Subcutaneous abdominal adipose tissue (tissue), 5 donors: ENCODE data around the gene PPIG.
"Not testable (repeated sequence)": the region's sequence is repeated elsewhere in the genome, so short reads cannot be mapped to it uniquely, and the experiment has no call there.

ENCODE experiments used
- H3K27ac ChIP-seq: one replicate; pipeline ENCODE4 v1.7.0; 2013; ENCODE audit warnings: low read depth, mild to moderate bottlenecking, inconsistent platforms, low read length, moderate library complexity
- H3K27me3 ChIP-seq, 5 donors: one replicate each; pipeline ENCODE4 v1.7.0; 2013; ENCODE audit warnings: low read length in 5 of 5, inconsistent platforms in 1 of 5; ENCODE audit not compliant: control insufficient read depth in 5 of 5, insufficient read depth in 4 of 5
- H3K36me3 ChIP-seq, 5 donors: one replicate each; pipeline ENCODE4 v1.7.0; 2013; ENCODE audit warnings: low read length in 5 of 5; ENCODE audit not compliant: control insufficient read depth in 5 of 5, insufficient read depth in 5 of 5
- H3K4me1 ChIP-seq, 5 donors: one replicate each; pipeline ENCODE4 v1.7.0; 2013; ENCODE audit warnings: low read length in 5 of 5, mild to moderate bottlenecking in 3 of 5, moderate library complexity in 1 of 5; ENCODE audit not compliant: control insufficient read depth in 5 of 5, insufficient read depth in 5 of 5
- H3K4me3 ChIP-seq, 5 donors: one replicate each; pipeline ENCODE4 v1.7.0; 2013; ENCODE audit warnings: low read length in 5 of 5, low read depth in 1 of 5
- H3K9ac ChIP-seq, 5 donors: one replicate each; pipeline ENCODE4 v1.7.0; 2013; ENCODE audit warnings: low read length in 5 of 5, mild to moderate bottlenecking in 4 of 5, moderate library complexity in 3 of 5
- H3K9me3 ChIP-seq, 5 donors: one replicate each; pipeline ENCODE4 v1.7.0; 2013; ENCODE audit warnings: low read length in 5 of 5; ENCODE audit not compliant: control insufficient read depth in 5 of 5
- donor health status: healthy.
- donor health status: healthy.
- donor health status: healthy.
- donor health status: healthy.
- donor health status: healthy.

The PPIG gene

DNA sequence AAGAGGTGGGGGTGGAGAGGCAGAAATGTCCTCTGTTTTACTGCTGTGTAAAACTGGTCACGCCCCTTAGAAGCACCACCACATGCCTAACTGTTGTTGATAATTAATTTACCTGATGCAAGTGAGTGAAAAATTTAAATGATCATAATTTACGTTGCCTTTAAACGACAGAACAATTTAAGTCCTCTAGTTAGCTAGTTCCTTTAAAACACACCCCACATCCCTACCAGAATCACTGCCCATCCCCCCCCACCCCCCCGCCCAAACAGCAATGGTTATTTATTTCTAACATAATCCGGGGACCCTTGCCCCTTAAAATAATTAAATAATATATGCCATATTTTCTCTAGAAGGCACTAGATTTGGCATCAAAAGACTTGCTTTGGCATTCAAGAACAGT lies 633 bp upstream of the PPIG start:
- Histone ChIP-seq H3K4me3 (peak overlapping the region in 3 of 5 donors; percentile 76 to 98 (median 97)), H3K36me3 (no peaks in the 10 kb centered on the region), H3K27me3 (no peaks in the 10 kb centered on the region), H3K9ac (no peak overlapping the region), H3K27ac (peak overlapping the region; percentile 96), H3K4me1 (peaks cover 0 to 20% (median 16%) of the 10 kb centered on the region in 5 donors), H3K9me3 (peaks cover 0 to 4% (median 0%) of the 10 kb centered on the region in 5 donors)

DNA sequence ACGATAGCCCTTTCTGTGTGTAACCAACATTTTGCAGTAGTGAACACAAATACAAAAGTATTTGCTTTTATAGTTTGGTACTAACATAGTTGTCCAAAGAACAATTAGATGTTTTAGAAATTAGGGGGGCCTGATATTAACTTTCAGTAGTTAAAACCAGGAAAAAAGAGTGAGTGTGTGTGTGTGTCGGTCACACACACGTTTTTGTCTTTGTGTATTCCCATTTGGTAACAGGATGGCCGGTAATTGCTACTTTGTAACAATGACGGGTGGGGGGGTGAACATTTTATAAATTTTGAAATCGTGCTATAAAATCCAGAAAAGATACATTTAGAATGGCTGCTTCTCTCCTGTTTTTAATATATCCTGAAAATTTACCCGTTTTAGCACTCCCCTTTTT lies 1.5 kb downstream of the PPIG start:
- no peaks in the 10 kb centered on the region for H3K27me3 ChIP-seq
- peak overlapping the region; percentile 96 for H3K27ac ChIP-seq
- peaks cover 0 to 22% (median 16%) of the 10 kb centered on the region in 5 donors for H3K4me1 ChIP-seq
- peak overlapping the region in 4 of 5 donors; percentile 62 to 100 (median 98) for H3K9ac ChIP-seq
- no peaks in the 10 kb centered on the region for H3K36me3 ChIP-seq
- peak overlapping the region; percentile 76 to 99 (median 98) for H3K4me3 ChIP-seq
- peaks cover 0 to 4% (median 0%) of the 10 kb centered on the region in 5 donors for H3K9me3 ChIP-seq

DNA sequence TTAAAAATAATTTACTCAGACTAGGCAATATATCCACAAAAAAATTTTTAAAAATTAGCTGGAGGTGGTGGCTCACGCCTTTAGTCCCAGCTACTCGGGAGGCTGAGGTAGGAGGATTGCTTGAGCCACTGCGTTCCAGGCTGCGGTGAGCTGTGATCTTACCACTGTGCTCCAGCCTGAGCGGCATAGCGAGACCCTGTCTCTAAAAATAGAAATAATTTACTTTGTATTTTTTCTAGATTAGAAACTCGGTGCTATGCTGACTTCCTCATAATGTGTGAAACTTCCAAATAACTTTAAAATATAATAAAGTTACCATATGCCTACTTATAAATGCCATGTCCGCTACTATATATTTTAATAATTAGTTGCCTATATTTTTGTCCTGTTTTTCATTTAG lies 6.7 kb downstream of the PPIG start:
- no peaks in the 10 kb centered on the region for H3K9me3 ChIP-seq
- no peaks in the 10 kb centered on the region for H3K36me3 ChIP-seq
- no peaks in the 10 kb centered on the region for H3K27me3 ChIP-seq
- H3K4me3 ChIP-seq, result no peak overlapping the region
- peaks cover 0 to 17% (median 10%) of the 10 kb centered on the region in 5 donors for H3K4me1 ChIP-seq
- H3K27ac ChIP-seq, result no peak overlapping the region
- H3K9ac ChIP-seq, result no peak overlapping the region

DNA sequence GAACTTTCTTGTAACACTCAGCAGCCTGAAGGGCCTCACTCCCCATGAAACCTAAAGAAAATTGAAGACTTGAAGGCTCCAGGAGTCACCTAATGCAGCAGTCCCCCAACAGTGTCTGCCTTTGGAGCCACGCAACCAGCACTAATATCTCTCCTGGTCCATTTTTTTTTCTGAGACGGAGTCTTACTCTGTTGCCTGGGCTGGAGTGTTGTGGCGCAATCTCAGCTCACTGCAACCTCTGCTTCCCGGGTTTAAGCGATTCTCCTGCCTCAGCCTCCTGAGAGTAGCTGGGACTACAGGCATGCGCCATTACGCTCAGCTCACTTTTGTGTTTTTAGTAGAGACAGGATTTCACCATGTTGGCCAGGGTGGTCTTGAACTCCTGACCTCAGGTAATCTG lies 12.4 kb downstream of the PPIG start:
- H3K9ac ChIP-seq, H3K36me3 ChIP-seq, H3K4me3 ChIP-seq, H3K27ac ChIP-seq, H3K9me3 ChIP-seq, H3K27me3 ChIP-seq: not testable (repeated sequence)
- peaks cover 0 to 12% (median 6%) of the 10 kb centered on the region in 5 donors for H3K4me1 ChIP-seq

DNA sequence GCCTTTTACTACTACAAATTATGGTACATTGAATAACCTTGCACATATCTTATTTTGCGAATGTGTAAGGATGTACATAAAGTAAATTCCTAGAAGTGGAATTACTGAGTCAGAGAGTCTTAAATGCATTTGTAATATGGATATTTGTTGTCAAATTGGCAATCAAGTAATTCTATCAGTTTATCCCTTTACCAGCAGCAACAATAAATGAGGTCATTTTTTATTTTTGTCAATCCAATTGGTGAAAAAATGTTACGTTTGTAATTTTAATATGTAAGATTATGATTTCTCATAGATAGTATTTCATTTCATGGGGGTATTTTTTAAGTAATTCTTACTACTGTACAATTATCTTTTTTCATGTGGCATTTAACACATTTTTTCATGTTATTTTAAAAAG lies 14.8 kb downstream of the PPIG start:
- Histone ChIP-seq H3K9ac (no peak overlapping the region), H3K9me3 (no peaks in the 10 kb centered on the region), H3K27me3 (no peaks in the 10 kb centered on the region), H3K27ac (no peak overlapping the region), H3K4me1 (peaks cover 0 to 12% (median 6%) of the 10 kb centered on the region in 5 donors), H3K36me3 (peaks cover 0 to under 1% (median 0%) of the 10 kb centered on the region in 5 donors), H3K4me3 (no peak overlapping the region)

DNA sequence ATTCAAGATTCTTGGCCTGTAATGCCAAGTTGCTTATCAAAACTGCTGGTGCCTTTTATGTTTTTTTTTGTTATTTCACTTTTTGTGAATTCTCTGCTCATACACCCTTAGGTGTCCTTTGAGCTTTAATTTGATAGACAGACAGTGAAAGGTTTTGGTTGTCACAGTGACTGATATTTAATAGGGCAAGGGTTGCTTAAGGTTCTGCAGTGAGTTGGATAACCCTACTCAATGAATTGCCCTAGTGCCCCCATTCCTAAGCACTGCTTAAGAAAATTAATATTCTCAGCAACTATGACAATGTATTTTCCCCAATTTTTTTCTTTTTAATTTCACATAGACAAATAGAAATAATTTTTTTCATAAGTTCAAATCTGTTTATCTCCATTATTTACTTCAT lies 15.4 kb downstream of the PPIG start:
- peaks cover 0 to 12% (median 6%) of the 10 kb centered on the region in 5 donors for H3K4me1 ChIP-seq
- H3K36me3 ChIP-seq, result peaks cover 0 to 6% (median 0%) of the 10 kb centered on the region in 5 donors
- H3K27me3 ChIP-seq, result no peaks in the 10 kb centered on the region
- no peaks in the 10 kb centered on the region for H3K9me3 ChIP-seq
- H3K27ac ChIP-seq, result no peak overlapping the region
- H3K4me3 ChIP-seq, result no peak overlapping the region
- H3K9ac ChIP-seq, result peak overlapping the region in 1 of 5 donors; percentile 51

DNA sequence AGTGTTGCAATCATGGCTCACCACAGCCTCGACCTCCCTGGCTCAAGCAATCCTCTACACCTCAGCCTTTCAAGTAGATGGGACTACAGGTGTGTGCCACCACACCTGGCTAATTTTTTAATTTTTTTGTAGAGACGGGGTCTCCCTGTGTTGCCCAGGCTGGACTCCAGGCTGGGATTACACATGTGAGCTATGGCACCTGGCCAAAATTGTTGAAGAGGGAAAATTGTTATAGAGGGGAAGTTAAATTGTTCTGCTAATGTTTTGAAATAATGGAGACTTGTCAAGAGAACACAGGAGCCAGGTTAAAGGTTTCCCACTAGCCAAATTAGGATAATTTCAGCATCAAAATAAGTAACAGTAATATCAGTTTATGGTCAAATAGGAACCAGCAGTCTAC lies 25.1 kb downstream of the PPIG start:
- Histone ChIP-seq H3K9me3 (peaks cover 0 to 3% (median 0%) of the 10 kb centered on the region in 5 donors), H3K36me3 (peaks cover 29 to 80% (median 55%) of the 10 kb centered on the region in 5 donors), H3K4me3 (no peak overlapping the region), H3K27me3 (no peaks in the 10 kb centered on the region), H3K4me1 (no peaks in the 10 kb centered on the region), H3K27ac (no peak overlapping the region), H3K9ac (no peak overlapping the region)

DNA sequence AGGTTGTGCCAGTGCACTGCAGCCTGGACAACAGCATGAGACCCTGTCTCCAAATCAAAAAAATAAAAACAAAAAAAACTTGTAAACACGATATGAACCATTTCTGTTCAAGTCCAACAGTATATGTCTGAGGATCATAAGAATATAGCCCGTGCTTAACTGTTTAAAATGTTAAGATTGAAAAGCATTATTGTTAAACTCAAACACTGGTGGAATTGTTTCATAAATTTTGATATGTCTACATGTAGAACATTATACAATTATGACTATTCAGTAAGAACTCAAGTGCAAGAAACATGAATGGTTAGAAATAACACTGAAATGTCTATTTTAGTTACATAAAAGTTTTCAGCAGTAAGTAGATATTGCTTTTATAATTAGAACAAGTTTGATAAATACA lies 29.7 kb downstream of the PPIG start:
- Histone ChIP-seq H3K4me1 (no peaks in the 10 kb centered on the region), H3K9ac (no peak overlapping the region), H3K36me3 (peaks cover 39 to 64% (median 52%) of the 10 kb centered on the region in 5 donors), H3K4me3 (no peak overlapping the region), H3K9me3 (peaks cover 0 to 3% (median 0%) of the 10 kb centered on the region in 5 donors), H3K27ac (no peak overlapping the region), H3K27me3 (no peaks in the 10 kb centered on the region)

DNA sequence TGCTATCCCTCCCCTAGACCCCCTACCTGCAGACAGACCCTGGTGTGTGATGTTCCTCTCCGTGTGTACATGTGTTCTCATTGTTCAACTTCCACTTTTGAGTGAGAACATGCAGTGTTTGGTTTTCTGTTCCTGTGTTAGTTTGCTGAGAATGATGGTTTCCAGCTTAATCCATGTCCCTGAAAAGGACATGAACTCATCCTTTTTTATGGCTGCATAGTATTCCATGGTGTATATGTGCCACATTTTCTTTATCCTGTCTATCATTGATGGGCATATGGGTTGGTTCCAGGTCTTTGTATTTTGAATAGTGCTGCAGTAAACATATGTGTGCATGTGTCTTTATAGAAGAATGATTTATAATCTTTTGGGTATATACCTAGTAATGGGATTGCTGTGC lies 31.8 kb downstream of the PPIG start:
- not testable (repeated sequence) for H3K9ac ChIP-seq
- H3K36me3 ChIP-seq, result peaks cover 24 to 49% (median 44%) of the 10 kb centered on the region in 5 donors

DNA sequence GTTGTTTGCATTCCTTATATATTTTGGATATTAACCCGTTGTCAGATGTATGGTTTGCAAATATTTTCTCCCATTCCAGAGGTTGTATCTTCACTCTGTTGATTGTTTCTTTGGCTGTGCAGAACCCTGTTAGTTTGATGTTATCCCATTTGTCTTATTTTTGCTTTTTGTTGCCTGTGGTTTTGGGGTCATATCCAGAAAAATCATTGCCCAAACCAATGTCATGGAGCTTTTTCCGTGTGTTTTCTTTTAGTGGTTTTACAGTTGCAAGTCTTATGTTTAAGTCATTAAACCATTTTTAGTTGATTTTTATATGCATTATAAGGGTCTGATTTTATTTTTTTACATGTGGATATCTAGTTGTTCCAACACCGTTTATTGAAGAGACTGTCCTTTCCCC lies 35.8 kb downstream of the PPIG start:
- H3K36me3 ChIP-seq, result peaks cover 17 to 41% (median 32%) of the 10 kb centered on the region in 5 donors
- no peaks in the 10 kb centered on the region for H3K4me1 ChIP-seq
- no peaks in the 10 kb centered on the region for H3K9me3 ChIP-seq
- H3K4me3 ChIP-seq, result no peak overlapping the region
- no peaks in the 10 kb centered on the region for H3K27me3 ChIP-seq
- H3K27ac ChIP-seq, result no peak overlapping the region
- H3K9ac ChIP-seq, result no peak overlapping the region

More for the DNA sequence above, 31.8 kb downstream of the PPIG start:
- H3K27ac ChIP-seq, H3K9me3 ChIP-seq, H3K4me1 ChIP-seq, H3K4me3 ChIP-seq, H3K27me3 ChIP-seq: not testable (repeated sequence)
